NT2/D1 (cell line): Measurements from ENCODE around the gene CDH4.

Experiments used
- YY1 ChIP-seq: IDR thresholded peaks from 2 replicates; pipeline ENCODE4 v1.6.1; 2011; ENCODE audit not compliant: insufficient read length, insufficient read depth
- ZNF274 ChIP-seq: IDR thresholded peaks from 2 replicates; pipeline ENCODE4 v1.6.1; 2011; ENCODE audit warnings: mild to moderate bottlenecking, low read depth, low read length

DNA sequence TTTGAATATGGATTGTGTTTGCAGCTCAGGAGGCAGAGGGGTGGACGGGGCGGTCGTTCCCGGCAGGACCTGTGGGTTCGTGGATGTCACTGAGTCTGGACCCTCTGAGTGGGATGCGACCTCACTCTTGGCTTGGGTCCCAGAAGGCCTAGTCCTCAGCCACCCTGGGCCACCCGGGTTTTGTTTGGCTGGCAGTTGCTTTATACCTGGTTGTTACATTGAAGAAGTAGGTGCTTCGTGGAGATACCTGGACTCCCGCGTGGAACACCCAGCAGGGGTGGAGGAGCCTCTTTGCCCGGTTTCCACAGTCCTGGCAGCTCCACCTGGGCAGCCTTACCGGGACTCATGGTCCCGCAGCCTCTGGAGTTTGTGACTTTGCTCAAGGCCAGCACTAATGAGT, 408.5 kb downstream of the CDH4 start:
- TF ChIP-seq ZNF274 (no peak), YY1 (no peak)
